GM19452 (cell line): ENCODE measurements around the gene HSPA4L.
A peak's percentile ranks its signal among the peaks of the same experiment; 100 is the strongest.

Experiments
- ATAC-seq: cut with Tn5 transposase; IDR thresholded peaks from one replicate; pipeline ENCODE4 v1.9.1; 2021; ENCODE audit not compliant: unreplicated experiment

The HSPA4L gene

DNA sequence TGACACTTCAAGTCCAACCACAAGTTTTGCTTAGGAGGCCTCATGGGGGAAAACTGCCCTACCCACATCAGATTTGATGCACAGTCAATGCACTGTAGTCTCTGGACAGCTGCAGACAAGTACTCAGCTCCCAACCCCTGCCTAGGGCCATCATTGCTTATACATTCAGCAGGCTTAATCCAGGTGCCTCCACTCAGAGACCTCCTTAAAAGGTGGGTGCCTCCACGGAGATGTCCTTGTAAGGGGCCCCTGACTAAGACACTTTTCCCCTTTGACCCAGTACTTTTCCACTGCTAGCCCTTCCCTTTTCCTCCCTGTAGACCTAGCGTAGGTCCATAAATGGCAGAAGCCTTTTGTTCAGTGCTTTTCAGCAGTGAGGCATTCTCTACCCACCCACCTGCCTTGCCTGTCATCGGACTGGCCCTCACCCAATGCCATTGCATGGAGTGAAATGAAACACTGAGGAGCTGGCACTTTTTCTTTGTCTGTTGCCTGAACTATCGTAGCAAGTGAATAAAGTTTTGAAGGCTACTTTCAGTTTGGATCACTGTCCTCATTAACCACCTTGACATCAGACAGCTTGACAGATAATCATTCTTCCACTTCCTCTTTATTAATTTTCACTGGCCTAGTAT, 74.8 kb downstream of the HSPA4L start:
- ATAC-seq: peak; percentile 74

DNA sequence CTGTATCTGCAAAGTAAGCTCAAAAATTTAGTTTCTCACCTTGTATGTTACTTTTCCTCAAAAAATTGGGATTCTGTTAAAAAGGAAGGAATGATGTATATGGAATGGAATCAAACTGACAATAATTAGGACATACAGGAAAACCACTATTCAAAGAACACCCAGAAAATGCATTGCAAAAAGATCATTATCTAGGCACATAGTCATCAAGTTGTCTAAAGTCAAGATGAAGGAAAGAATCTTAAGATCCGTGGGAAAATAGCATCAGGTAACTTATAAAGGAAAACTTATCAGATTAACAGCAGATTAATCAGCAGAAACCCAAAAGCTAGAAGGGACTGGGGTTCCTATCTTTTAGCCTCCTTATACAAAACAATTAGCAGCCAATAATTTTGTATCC, 75.5 kb downstream of the HSPA4L start:
- ATAC-seq: no peak

DNA sequence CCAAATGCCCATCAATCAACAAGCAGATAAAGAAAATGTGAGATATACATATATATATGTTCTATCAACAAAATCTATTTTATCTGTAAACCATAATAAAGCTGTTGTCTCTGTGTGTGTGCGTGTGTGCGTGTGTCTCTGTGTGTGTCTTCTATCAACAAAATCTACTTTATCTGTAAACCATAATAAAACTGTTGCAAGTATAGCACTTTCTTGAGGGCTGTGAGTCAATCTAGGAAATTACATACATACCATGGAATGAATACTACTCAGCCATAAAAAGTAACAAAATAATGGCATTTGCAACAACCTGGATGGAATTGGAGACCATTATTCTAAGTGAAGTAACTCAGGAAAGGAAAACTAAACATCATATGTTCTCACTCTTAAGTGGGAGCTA, 86.1 kb downstream of the HSPA4L start:
- no peak for ATAC-seq

DNA sequence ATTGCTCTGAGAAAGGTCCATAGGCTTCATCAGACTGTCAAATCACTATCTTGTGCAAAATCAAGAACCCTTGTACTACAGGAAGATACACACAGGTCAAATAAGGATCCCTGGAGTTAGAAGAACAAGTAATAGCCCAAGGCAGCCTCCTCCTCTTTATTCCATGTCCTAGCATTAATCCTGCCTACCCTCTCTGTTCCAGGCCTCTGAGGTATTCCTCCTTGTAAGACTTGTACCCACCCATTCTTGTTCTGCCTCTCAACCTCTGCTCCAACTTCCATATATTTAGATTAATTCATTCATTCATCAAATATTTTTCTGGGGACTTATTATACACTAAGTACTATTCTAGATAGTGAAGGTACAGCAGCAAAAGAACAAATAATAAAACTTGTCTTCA, 88.2 kb downstream of the HSPA4L start:
- ATAC-seq: no peak

DNA sequence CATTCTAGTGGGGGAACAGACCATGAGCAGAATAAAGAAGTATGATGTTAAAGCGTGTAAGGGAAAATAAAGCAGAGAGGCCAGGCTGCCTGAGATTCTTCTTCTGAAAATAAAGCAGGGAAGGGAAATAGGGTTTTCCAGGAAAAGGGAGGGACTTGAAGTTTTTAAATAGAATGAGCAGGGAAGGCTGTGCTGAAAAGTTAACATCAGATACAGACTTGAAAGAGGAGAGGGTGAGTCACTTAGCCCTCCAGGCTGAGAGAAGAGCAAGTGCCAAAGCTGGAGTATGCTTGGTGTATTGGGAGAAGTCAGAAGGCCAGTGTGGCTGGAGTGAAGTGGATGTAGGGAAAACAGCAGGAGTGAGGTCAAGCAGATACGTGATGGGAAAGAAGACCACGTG, 88.6 kb downstream of the HSPA4L start:
- no peak for ATAC-seq

DNA sequence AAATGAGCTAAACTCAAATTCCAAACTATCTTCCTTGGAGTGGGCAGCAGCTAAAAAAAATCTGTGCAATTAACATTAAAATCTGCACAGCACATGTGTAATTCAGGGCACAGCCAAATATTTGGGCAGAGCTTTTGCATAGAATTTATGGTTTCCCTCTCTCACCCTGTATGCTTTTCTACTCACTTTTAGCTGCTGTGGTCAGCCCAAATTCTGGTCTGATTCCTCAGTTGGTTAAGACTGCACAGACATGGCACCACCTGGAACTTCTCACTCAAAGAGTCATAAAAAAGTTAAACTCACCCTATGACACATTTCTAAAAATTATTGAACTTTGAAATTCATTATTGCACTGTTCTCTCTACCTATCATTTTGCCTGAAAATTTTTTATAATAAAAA, 93.7 kb downstream of the HSPA4L start:
- ATAC-seq: no peak

DNA sequence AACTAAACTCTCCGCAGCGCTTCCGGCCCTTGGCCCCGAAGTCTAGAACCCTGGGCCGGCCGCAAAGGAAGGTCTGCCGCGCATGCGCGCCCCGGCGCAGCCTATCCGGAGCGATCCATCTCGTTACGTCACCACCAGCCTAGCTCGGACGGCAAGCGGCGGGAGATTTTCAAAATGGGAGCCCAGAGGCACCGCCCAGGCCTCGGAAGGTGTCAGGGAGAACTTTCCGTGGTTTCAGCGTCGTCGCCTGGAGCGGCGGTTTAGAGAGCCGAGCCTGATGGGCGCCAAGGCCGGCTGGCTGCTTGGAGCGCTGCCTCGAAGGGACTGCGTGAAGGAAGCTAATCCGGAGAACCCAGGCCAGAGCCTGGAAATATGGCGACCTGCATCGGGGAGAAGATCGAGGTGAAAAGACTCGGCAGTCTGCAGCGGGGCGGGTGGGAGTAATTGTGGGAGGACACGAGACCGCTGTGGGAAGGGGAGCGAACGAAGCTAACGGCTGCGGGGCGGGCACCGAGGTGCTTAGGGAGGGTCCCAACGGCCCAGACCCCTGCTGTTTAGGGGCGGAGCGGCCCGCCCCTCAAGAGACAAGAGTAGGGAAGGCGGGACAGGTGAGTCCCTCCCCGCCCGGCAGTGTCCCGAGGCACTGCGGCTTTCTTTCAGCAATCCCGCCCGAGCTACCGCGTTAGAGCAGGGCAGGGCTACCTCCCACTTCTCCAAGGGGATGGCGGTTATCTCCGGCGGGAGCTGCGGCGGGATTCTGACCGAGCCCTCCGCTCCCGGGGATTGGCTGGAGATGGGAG, 98.8 kb downstream of the HSPA4L start, which contains the start of gene PLK4:
Gene PLK4, plus strand, starts transcription at position 131 of the 800 bp plus-strand sequence. Its CDS starts 242 bp downstream, at position 373.
- peak; percentile 92 for ATAC-seq

- peak; percentile 33 for ATAC-seq
Measured at GRCh38 chr4:127881563-127881864, 99.4 kb downstream of the HSPA4L start.

DNA sequence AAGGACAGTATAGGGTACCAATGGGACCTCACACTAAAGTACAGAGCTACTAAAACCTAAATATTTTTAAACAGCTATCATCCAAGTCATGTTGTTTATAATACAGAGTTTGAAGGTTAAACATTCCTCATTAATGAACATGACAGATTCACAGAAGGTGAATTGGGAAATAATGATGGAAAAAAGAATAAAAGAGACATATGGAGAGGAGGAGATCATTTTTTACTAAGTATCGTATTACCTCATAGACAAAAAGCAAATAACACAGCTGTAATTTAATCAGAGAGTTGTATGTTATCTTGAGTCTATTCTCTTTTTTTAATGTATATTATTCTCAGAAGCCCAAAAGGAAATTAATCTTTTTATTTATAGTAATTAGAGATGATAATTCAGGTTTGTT, 106.4 kb downstream of the HSPA4L start:
- no peak for ATAC-seq

DNA sequence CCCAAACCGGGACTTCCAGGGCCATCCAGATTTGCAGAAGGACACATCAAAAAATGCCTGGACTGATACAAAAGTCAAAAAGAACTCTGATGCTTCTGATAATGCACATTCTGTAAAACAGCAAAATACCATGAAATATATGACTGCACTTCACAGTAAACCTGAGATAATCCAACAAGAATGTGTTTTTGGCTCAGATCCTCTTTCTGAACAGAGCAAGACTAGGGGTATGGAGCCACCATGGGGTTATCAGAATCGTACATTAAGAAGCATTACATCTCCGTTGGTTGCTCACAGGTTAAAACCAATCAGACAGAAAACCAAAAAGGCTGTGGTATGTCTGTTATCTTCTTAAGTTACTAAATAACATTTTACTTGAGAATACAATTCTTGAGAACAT, 107.8 kb downstream of the HSPA4L start:
- no peak for ATAC-seq
